GM23248 (cell line): ENCODE data around the gene ZNF14. TPM values are rescaled to one million over a fixed set of nuclear protein-coding genes. Genes with fewer than 3 reads are reported as not detected.

Experiments
- DNase-seq: peaks from one replicate; pipeline ENCODE4 v3.0.0-alpha.2; 2015
- H2AFZ ChIP-seq: fragments of 200-600 bp; sonication (generic); 2 replicates; pipeline ENCODE4 v1.6.1; 2016; ENCODE audit warnings: antibody characterized with exemption
- H3F3A ChIP-seq: fragments of 200-600 bp; sonication (generic); 2 replicates; pipeline ENCODE4 v1.6.1; 2016; ENCODE audit warnings: mild to moderate bottlenecking, antibody characterized with exemption, mixed run types; ENCODE audit not compliant: insufficient read depth
- H3K27ac ChIP-seq: fragments of 200-600 bp; sonication (generic); 2 replicates; pipeline ENCODE4 v1.5.1; 2016; ENCODE audit warnings: mild to moderate bottlenecking
- H3K27me3 ChIP-seq: fragments of 200-600 bp; sonication (generic); replicated peaks from 2 replicates; pipeline ENCODE4 v1.6.1; 2016; ENCODE audit warnings: mild to moderate bottlenecking; ENCODE audit not compliant: insufficient read depth
- H3K36me3 ChIP-seq: fragments of 200-600 bp; sonication (generic); 2 replicates; pipeline ENCODE4 v1.6.1; 2016; ENCODE audit warnings: low read depth, mild to moderate bottlenecking
- H3K4me1 ChIP-seq: fragments of 200-600 bp; sonication (generic); 2 replicates; pipeline ENCODE4 v1.6.1; 2016; ENCODE audit warnings: mild to moderate bottlenecking; ENCODE audit not compliant: insufficient read depth
- H3K4me2 ChIP-seq: fragments of 200-600 bp; sonication (generic); one replicate; pipeline ENCODE4 v1.6.1; 2016; ENCODE audit warnings: mild to moderate bottlenecking; ENCODE audit not compliant: unreplicated experiment
- H3K4me3 ChIP-seq: fragments of 200-600 bp; sonication (generic); 2 replicates; pipeline ENCODE4 v1.5.1; 2016; ENCODE audit warnings: mild to moderate bottlenecking
- H3K79me2 ChIP-seq: fragments of 200-600 bp; sonication (generic); 2 replicates; pipeline ENCODE4 v1.6.1; 2016; ENCODE audit warnings: mild to moderate bottlenecking; ENCODE audit not compliant: insufficient read depth
- H3K9ac ChIP-seq: fragments of 200-600 bp; sonication (generic); 2 replicates; pipeline ENCODE4 v1.6.1; 2016; ENCODE audit warnings: mild to moderate bottlenecking
- H3K9me2 ChIP-seq: fragments of 200-600 bp; sonication (generic); 2 replicates; pipeline ENCODE4 v1.6.1; 2016; ENCODE audit warnings: mixed run types, mild to moderate bottlenecking, moderate library complexity; ENCODE audit not compliant: insufficient read depth
- H3K9me3 ChIP-seq: fragments of 200-600 bp; sonication (generic); one replicate; pipeline ENCODE4 v1.6.1; 2017; ENCODE audit warnings: low read depth
- H4K20me1 ChIP-seq: fragments of 200-600 bp; sonication (generic); 2 replicates; pipeline ENCODE4 v1.6.0; 2016; ENCODE audit not compliant: insufficient read depth
- EZH2 ChIP-seq: fragments of 200-600 bp; sonication (generic); IDR thresholded peaks from 2 replicates; pipeline ENCODE4 v1.6.1; 2018; ENCODE audit warnings: antibody characterized with exemption, mild to moderate bottlenecking; ENCODE audit not compliant: insufficient read depth, poor library complexity, severe bottlenecking
- EZH2phosphoT487 ChIP-seq: fragments of 200-600 bp; sonication (generic); IDR thresholded peaks from 2 replicates; pipeline ENCODE4 v1.6.1; 2018; ENCODE audit warnings: antibody characterized with exemption, moderate library complexity, mild to moderate bottlenecking, low read depth; ENCODE audit not compliant: insufficient read depth
- WGBS, 2 experiments: methylation state at CpG; one replicate each; pipeline ENCODE4 v1.1.6; 2015 to 2017; ENCODE audit warnings: low lambda C conversion rate in 2 of 2, low coverage in 1 of 2; ENCODE audit errors: missing lambda C conversion rate in 2 of 2; 5-methylcytosine and 5-hydroxymethylcytosine counted together
- in situ Hi-C: fragments of 300-500 bp; cut with MboI; formaldehyde crosslinking; loops from 2 replicates; pipeline ENCODE4 v1.15.0; 2020
- polyA plus RNA-seq: library from polyadenylated mRNA; unstranded; fragments of >200 nt; fragmentation: Nextera tagmentation; extraction: Ambion mirVana; gene quantifications from 2 replicates; pipeline ENCODE4 v1.2.1, GENCODE V29; 2016
- total RNA-seq: library from RNA; depleted of rRNA; stranded (reverse); fragments of >200 nt; shearing (Covaris generic); gene quantifications from 2 replicates; pipeline ENCODE4 v1.2.3, GENCODE V29; 2014

ZNF14 gene
- total and polyA plus RNA-seq, 2 experiments from 2014 or later, result 3.3 to 3.8 TPM

DNA sequence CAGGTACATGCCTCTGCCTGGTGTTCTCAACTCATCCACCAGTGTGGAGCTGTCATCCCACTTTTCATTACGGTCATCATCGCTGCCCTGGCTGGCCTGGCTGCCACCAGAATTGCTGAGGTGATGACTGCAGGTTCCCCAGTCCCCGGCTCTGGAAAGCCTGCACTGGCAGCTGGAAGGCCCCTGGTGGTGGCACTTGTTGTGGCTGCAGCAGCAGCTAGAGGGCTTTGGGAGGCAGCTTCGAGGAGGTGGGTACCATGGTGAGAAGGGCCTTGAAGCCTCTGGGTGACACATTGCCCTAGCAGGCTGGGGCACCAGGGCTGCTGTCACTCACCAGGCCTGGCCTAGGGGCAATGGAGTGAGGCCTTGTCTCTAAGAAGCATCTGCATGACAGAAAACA, 25.3 kb upstream of the ZNF14 start:
- Histone ChIP-seq H3K4me2 (no peak overlapping the region), H3K4me1 (no peaks in the 10 kb centered on the region), H3K27ac (no peak overlapping the region), H3K4me3 (no peak overlapping the region), H3K9me2 (no peaks in the 10 kb centered on the region), H3F3A (no peaks in the 10 kb centered on the region), H3K9ac (no peak overlapping the region), H3K9me3 (no peaks in the 10 kb centered on the region), H3K79me2 (no peaks in the 10 kb centered on the region), H2AFZ (no peak overlapping the region), H3K27me3 (no peaks in the 10 kb centered on the region), H4K20me1 (no peaks in the 10 kb centered on the region), H3K36me3 (no peaks in the 10 kb centered on the region)
- no peak for DNase-seq
- TF ChIP-seq EZH2 (no peak), EZH2phosphoT487 (no peak)
- in situ Hi-C loops, result no loop called here
- WGBS, 2 experiments, result 37 to 46% methylated on average over 4 of the region's 4 CpGs

DNA sequence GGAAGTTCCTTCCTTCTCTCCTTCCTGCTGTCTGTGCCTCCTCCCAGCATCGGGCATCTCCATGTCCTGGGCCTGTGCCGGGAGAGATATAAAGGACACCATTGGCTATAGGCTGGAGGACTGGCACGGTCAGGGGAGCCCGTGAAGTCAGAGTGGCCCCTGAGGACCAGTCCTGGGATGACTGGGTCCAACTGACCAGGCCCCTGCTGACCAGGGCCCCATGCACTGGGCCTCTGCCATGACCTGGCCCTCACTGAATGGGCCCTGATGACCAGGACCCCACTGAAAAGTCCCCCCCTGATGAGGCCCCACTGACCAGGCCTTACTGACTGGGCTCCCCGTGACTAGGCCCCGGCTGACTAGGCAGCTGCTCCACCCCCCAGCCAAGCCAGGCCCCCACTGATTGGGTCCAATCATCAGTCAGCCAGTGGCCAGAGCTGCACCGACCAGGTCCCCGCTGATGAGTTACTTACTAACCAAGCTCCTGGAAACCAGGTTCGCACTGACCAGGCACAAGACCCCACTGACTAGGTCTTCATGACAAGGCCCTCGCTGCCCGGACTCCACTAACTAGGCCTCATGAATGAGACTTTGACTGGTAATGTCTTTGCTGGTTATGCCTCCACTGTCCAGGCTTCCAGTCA, 20.0 kb upstream of the ZNF14 start:
- no peaks in the 10 kb centered on the region for H3K79me2 ChIP-seq
- H3K4me2 ChIP-seq, result no peak overlapping the region
- in situ Hi-C loops, result no loop called here
- H3F3A ChIP-seq, result no peaks in the 10 kb centered on the region
- no peak for DNase-seq
- H3K9me2 ChIP-seq, result no peaks in the 10 kb centered on the region
- no peak overlapping the region for H3K27ac ChIP-seq
- H2AFZ ChIP-seq, result no peak overlapping the region
- no peak overlapping the region for H3K9ac ChIP-seq
- no peak overlapping the region for H3K4me3 ChIP-seq
- 53 to 66% methylated on average over 10 to 11 of the region's 11 CpGs for WGBS, 2 experiments
- no peaks in the 10 kb centered on the region for H3K36me3 ChIP-seq
- H3K4me1 ChIP-seq, result no peaks in the 10 kb centered on the region
- no peak for TF ChIP-seq EZH2phosphoT487
- TF ChIP-seq EZH2, result no peak
- no peaks in the 10 kb centered on the region for H3K9me3 ChIP-seq
- no peaks in the 10 kb centered on the region for H4K20me1 ChIP-seq
- no peaks in the 10 kb centered on the region for H3K27me3 ChIP-seq

DNA sequence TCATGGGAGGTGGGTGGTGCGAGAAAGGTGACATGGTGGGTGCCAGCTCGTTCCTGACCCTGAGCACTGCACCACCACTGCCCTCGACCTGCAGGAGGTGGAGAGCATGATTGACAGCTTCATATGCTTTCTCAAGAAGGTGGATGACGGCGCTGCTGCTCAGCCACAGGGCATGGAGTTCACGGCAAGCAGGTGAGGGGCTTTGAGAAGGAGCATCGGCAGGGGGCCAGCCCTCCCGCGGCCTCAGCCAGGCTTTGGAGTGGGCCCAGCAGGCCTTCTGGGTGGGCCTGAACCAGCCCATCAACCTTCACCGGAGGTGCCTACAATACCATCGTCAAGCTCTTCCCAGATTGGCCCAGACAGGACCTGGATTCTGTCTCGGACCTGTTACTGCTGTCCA, 18.9 kb upstream of the ZNF14 start:
- Histone ChIP-seq H3K4me3 (no peak overlapping the region), H3K9me2 (no peaks in the 10 kb centered on the region), H3K4me2 (no peak overlapping the region), H3F3A (no peaks in the 10 kb centered on the region), H3K27ac (no peak overlapping the region), H3K9ac (no peak overlapping the region), H3K36me3 (no peaks in the 10 kb centered on the region), H4K20me1 (no peaks in the 10 kb centered on the region), H3K9me3 (no peaks in the 10 kb centered on the region), H2AFZ (no peak overlapping the region), H3K79me2 (no peaks in the 10 kb centered on the region), H3K4me1 (no peaks in the 10 kb centered on the region), H3K27me3 (no peaks in the 10 kb centered on the region)
- in situ Hi-C loops, result no loop called here
- TF ChIP-seq EZH2phosphoT487, result no peak
- no peak for TF ChIP-seq EZH2
- DNase-seq, result no peak
- WGBS, 2 experiments, result 60 to 66% methylated on average over 12 of the region's 12 CpGs

DNA sequence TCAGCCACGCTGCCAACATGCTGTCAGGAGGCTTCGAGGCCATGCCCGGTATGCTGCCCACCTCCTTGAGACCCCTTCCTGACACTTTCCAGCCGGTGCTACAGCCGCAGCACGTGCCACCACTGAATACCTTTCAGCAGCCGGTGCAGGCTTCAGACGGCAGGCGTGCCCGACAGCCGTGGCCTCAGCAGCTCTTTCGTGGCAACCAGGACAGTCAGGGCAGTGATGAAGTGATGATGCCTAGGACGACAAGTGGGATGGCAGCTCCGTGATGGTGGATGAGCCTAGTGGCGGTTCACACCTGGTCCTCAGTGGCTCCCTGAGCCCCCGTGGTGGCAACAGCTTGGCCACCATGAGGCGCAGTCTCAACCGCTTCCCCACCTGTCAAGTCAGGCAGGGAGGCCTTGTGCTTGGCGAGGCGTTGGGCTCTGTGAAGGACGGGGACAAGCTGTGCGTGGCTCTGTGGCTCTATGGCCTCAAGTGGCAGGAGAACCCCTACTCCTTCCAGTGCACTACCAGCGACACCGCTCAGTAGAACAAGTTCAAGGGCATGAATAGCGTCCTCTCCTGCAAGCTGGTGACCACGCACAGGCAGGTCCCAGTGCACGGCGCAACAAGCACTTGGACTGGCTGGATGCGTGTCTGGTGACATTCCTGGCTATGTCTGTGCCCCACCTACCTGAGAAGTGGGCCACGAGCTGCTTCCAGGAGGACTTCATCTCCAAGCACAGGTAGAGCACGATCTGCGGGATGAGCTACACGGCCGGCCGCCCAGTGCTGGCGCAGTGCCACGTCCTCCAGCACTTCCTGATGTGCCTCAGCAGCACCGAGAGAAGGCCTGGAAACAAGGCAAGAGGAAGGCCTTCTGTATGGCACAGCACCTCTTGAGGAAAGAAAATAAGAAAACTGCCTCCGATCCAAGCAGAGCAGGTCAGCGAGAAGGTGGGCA, 18.2 kb upstream of the ZNF14 start:
- Histone ChIP-seq H3K27ac (no peak overlapping the region), H3K9me3 (no peaks in the 10 kb centered on the region), H3F3A (no peaks in the 10 kb centered on the region), H3K27me3 (no peaks in the 10 kb centered on the region), H3K9ac (no peak overlapping the region), H3K36me3 (no peaks in the 10 kb centered on the region), H3K9me2 (no peaks in the 10 kb centered on the region), H3K4me1 (no peaks in the 10 kb centered on the region), H4K20me1 (no peaks in the 10 kb centered on the region), H3K4me2 (no peak overlapping the region), H3K4me3 (no peak overlapping the region), H2AFZ (no peak overlapping the region), H3K79me2 (no peaks in the 10 kb centered on the region)
- 56 to 60% methylated on average over 38 to 40 of the region's 40 CpGs for WGBS, 2 experiments
- TF ChIP-seq EZH2, result no peak
- no peak for DNase-seq
- in situ Hi-C loops, result no loop called here
